ENCODE data around the gene HIVEP3.

The HIVEP3 gene

DNA sequence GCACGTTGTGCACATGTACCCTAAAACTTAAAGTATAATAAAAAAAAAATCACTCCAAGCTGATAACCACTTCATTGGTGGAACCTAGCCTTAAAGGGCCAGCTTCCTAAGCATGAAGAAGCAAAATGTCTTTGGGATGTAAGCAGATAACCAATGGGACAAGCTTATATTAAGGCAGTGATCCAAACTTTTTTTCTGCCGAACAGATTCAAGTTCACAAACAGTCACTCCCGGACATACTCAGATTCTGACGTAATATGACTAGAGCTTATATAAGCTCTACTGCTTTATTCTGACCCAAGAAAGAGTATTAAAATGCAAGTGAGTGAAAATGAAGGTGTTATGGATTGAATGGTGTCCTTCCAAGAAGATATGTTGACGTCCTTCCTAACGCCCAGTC is 44.9 kb upstream of the HIVEP3 start:
- Histone ChIP-seq H3K4me1 (ENCODE audit: control insufficient read depth, insufficient read depth, low read length) (no peaks in the 10 kb centered on the region), H3K4me3 (ENCODE audit: low read depth, low read length) (no peak overlapping the region), H3K27ac (ENCODE audit: extremely low read depth, low read depth, low read length) (no peak overlapping the region), H3K9me3 (ENCODE audit: control insufficient read depth, insufficient read depth, low read depth, low read length) (no peaks in the 10 kb centered on the region), H3K36me3 (ENCODE audit: control insufficient read depth in 2 of 2, insufficient read depth in 1 of 2, low read length in 2 of 2) (no peaks in the 10 kb centered on the region)
- POLR2A ChIA-PET: no interaction called here
- CTCF ChIA-PET: no interaction called here
- TF ChIP-seq ZNF830 (tag by site-specific recombination; IDR thresholded peaks at IDR 0.05; ENCODE audit: low read depth) (no peak), ZNF677 (tag by site-specific recombination; IDR thresholded peaks at IDR 0.05) (no peak), ZBTB6 (tag by site-specific recombination; IDR thresholded peaks at IDR 0.05) (no peak), ZNF37A (tag by site-specific recombination; IDR thresholded peaks at IDR 0.05) (no peak), ZNF426 (tag by site-specific recombination; IDR thresholded peaks at IDR 0.05) (no peak), ZNF146 (tag by site-specific recombination; IDR thresholded peaks at IDR 0.05) (no peak), ZNF658 (tag by site-specific recombination; IDR thresholded peaks at IDR 0.05) (no peak), PBX3 (CRISPR knock-in tag; IDR thresholded peaks at IDR 0.05) (no peak)
- TF ChIP-seq, protein P1, sequence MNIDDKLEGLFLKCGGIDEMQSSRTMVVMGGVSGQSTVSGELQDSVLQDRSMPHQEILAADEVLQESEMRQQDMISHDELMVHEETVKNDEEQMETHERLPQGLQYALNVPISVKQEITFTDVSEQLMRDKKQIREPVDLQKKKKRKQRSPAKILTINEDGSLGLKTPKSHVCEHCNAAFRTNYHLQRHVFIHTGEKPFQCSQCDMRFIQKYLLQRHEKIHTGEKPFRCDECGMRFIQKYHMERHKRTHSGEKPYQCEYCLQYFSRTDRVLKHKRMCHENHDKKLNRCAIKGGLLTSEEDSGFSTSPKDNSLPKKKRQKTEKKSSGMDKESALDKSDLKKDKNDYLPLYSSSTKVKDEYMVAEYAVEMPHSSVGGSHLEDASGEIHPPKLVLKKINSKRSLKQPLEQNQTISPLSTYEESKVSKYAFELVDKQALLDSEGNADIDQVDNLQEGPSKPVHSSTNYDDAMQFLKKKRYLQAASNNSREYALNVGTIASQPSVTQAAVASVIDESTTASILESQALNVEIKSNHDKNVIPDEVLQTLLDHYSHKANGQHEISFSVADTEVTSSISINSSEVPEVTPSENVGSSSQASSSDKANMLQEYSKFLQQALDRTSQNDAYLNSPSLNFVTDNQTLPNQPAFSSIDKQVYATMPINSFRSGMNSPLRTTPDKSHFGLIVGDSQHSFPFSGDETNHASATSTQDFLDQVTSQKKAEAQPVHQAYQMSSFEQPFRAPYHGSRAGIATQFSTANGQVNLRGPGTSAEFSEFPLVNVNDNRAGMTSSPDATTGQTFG (tag by site-specific recombination; IDR thresholded peaks at IDR 0.05; ENCODE audit: borderline replicate concordance): no peak

GRCh38 chr1:41958015-41958673 is 39.4 kb upstream of the HIVEP3 start:
- Histone ChIP-seq H3K4me1 (ENCODE audit: control insufficient read depth, insufficient read depth, low read length) (peaks cover 19% of the 10 kb centered on the region), H3K36me3 (ENCODE audit: control insufficient read depth in 2 of 2, insufficient read depth in 1 of 2, low read length in 2 of 2) (no peaks in the 10 kb centered on the region), H3K4me3 (ENCODE audit: low read depth, low read length) (no peak overlapping the region), H3K27ac (ENCODE audit: extremely low read depth, low read depth, low read length) (no peak overlapping the region), H3K9me3 (ENCODE audit: control insufficient read depth, insufficient read depth, low read depth, low read length) (no peaks in the 10 kb centered on the region)
- CTCF ChIA-PET: interaction anchor here (0.6 kb wide), 1 partner anchor 8 kb away, joined by 5 read pairs; no protein-coding TSS in a partner anchor
- TF ChIP-seq ZSCAN4 (tag by site-specific recombination; IDR thresholded peaks at IDR 0.05) (no peak), ZNF785 (tag by site-specific recombination; IDR thresholded peaks at IDR 0.05) (no peak), ZBTB48 (tag by site-specific recombination; IDR thresholded peaks at IDR 0.05) (no peak)
- POLR2A ChIA-PET: no interaction called here

DNA sequence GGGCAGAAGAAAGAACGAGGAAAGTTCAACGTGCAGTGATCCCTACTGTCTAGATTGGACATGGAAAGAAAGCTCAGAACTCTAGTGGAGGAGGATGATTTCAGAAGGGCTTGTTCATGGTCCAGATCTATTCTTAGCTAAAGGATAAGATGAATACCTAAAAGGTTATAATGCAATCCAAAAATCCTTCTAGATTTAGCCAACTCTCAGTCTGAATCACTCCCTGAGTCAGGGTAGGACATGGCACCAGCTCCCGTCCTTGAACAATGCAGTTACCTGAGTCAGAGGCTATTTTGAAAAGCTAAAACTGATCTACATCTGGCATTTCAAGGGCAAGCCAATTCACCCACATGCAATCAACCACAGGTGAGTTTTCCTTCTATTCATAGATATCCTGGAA is 38.8 kb upstream of the HIVEP3 start:
- Histone ChIP-seq H3K4me3 (ENCODE audit: low read depth, low read length) (no peak overlapping the region), H3K4me1 (ENCODE audit: control insufficient read depth, insufficient read depth, low read length) (peaks cover 19% of the 10 kb centered on the region), H3K27ac (ENCODE audit: extremely low read depth, low read depth, low read length) (no peak overlapping the region), H3K36me3 (ENCODE audit: control insufficient read depth in 2 of 2, insufficient read depth in 1 of 2, low read length in 2 of 2) (no peaks in the 10 kb centered on the region), H3K9me3 (ENCODE audit: control insufficient read depth, insufficient read depth, low read depth, low read length) (no peaks in the 10 kb centered on the region)
- ChIA-PET POLR2A (no interaction called here), CTCF (interaction anchor here (0.6 kb wide), 1 partner anchor 9 kb away, joined by 5 read pairs; no protein-coding TSS in a partner anchor)
- TF ChIP-seq YY1 (tag by site-specific recombination; IDR thresholded peaks at IDR 0.05) (no peak), ZNF558 (tag by site-specific recombination; IDR thresholded peaks at IDR 0.05) (no peak), ZNF830 (tag by site-specific recombination; IDR thresholded peaks at IDR 0.05; ENCODE audit: low read depth) (no peak), BCL6B (tag by site-specific recombination; IDR thresholded peaks at IDR 0.05) (no peak), ZNF157 (tag by site-specific recombination; IDR thresholded peaks at IDR 0.05) (no peak), TSHZ1 (tag by site-specific recombination; IDR thresholded peaks at IDR 0.05; ENCODE audit: borderline replicate concordance) (no peak), KLF16 (tag by site-specific recombination; IDR thresholded peaks at IDR 0.05) (no peak)

Measured in HEK293 (cell line).